ENCODE data around the gene RCVRN.

RCVRN gene

DNA sequence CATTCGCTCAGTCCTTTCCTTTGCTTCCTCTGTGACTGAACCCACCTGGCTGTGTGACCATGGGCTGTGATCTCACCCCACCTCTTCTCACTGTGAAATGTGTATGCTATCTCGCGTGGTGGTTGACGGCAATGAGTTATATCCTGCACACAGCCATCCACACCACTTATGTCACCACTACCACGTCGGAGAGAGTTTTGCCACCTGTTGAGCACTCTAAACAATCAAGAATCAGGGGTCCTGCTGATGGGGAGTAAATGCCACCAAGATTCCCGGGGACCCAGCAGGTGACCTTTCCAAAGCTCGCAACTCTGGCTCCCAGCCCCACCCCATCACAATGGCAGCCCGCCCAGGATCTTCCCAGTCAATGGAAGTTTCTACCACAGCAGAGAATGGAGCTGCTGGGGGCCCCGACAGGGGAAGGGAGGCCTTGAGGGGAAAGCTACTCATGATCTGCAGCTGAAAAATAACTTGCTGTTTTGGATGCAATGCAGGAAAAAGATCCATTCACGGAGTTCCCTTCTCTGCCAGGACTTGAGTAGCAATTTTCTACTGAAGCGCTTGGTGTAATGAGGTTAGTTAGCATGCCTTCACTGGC lies 26.2 kb upstream of the RCVRN start:
- no peak overlapping the region for H3K4me3 ChIP-seq (ENCODE audit: low read length)
- no peak overlapping the region for H3K4me2 ChIP-seq (ENCODE audit: low read length)
- H3K9me3 ChIP-seq (ENCODE audit: insufficient read depth, low read length), result no peaks in the 10 kb centered on the region
- H3K79me2 ChIP-seq (ENCODE audit: low read length), result no peaks in the 10 kb centered on the region
- H3K4me1 ChIP-seq (ENCODE audit: low read length), result no peaks in the 10 kb centered on the region
- H2AFZ ChIP-seq (ENCODE audit: low read depth, low read length), result no peak overlapping the region
- no peak overlapping the region for H3K9ac ChIP-seq (ENCODE audit: low read length)
- no peaks in the 10 kb centered on the region for H4K20me1 ChIP-seq (ENCODE audit: insufficient read depth, low read length)
- no peaks in the 10 kb centered on the region for H3K36me3 ChIP-seq (replicated peaks; ENCODE audit: low read depth, low read length)
- no peaks in the 10 kb centered on the region for H3K27me3 ChIP-seq (ENCODE audit: low read depth, low read length)
- no peak overlapping the region for H3K27ac ChIP-seq (ENCODE audit: low read length)
- TF ChIP-seq, protein P1, sequence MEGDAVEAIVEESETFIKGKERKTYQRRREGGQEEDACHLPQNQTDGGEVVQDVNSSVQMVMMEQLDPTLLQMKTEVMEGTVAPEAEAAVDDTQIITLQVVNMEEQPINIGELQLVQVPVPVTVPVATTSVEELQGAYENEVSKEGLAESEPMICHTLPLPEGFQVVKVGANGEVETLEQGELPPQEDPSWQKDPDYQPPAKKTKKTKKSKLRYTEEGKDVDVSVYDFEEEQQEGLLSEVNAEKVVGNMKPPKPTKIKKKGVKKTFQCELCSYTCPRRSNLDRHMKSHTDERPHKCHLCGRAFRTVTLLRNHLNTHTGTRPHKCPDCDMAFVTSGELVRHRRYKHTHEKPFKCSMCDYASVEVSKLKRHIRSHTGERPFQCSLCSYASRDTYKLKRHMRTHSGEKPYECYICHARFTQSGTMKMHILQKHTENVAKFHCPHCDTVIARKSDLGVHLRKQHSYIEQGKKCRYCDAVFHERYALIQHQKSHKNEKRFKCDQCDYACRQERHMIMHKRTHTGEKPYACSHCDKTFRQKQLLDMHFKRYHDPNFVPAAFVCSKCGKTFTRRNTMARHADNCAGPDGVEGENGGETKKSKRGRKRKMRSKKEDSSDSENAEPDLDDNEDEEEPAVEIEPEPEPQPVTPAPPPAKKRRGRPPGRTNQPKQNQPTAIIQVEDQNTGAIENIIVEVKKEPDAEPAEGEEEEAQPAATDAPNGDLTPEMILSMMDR (IDR thresholded peaks at IDR 0.05; ENCODE audit: low read depth, low read length), result no peak
- TF ChIP-seq EZH2phosphoT487 (IDR thresholded peaks at IDR 0.05; ENCODE audit: low read depth), result no peak

DNA sequence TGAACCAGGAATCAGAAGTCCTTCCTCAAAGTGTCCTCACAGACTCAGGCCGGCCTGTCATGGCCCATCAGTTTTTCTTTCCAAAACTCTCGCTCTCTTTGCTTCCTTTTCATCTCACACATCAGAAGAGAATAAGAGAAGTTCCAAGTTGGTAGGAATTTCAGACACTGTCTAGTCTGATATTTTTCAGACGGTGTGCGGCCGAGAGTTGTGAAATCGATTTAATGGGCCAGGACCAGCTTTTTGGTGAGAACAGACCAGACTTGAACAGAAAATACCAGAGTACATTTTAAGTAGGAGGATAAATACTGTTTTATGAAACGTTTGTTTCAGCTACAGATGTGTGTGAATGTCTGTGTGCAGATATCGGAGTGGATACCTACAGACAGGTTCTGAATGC lies 24.8 kb upstream of the RCVRN start:
- Histone ChIP-seq H3K9me3 (ENCODE audit: insufficient read depth, low read length) (no peaks in the 10 kb centered on the region), H3K4me2 (ENCODE audit: low read length) (no peak overlapping the region), H4K20me1 (ENCODE audit: insufficient read depth, low read length) (no peaks in the 10 kb centered on the region), H3K27me3 (ENCODE audit: low read depth, low read length) (no peaks in the 10 kb centered on the region), H3K36me3 (replicated peaks; ENCODE audit: low read depth, low read length) (no peaks in the 10 kb centered on the region), H3K79me2 (ENCODE audit: low read length) (no peaks in the 10 kb centered on the region), H3K4me3 (ENCODE audit: low read length) (no peak overlapping the region), H3K27ac (ENCODE audit: low read length) (no peak overlapping the region), H3K4me1 (ENCODE audit: low read length) (no peaks in the 10 kb centered on the region), H3K9ac (ENCODE audit: low read length) (no peak overlapping the region), H2AFZ (ENCODE audit: low read depth, low read length) (no peak overlapping the region)
- TF ChIP-seq, protein P1 (IDR thresholded peaks at IDR 0.05; ENCODE audit: low read depth, low read length), result no peak
- TF ChIP-seq EZH2phosphoT487 (IDR thresholded peaks at IDR 0.05; ENCODE audit: low read depth), result no peak

DNA sequence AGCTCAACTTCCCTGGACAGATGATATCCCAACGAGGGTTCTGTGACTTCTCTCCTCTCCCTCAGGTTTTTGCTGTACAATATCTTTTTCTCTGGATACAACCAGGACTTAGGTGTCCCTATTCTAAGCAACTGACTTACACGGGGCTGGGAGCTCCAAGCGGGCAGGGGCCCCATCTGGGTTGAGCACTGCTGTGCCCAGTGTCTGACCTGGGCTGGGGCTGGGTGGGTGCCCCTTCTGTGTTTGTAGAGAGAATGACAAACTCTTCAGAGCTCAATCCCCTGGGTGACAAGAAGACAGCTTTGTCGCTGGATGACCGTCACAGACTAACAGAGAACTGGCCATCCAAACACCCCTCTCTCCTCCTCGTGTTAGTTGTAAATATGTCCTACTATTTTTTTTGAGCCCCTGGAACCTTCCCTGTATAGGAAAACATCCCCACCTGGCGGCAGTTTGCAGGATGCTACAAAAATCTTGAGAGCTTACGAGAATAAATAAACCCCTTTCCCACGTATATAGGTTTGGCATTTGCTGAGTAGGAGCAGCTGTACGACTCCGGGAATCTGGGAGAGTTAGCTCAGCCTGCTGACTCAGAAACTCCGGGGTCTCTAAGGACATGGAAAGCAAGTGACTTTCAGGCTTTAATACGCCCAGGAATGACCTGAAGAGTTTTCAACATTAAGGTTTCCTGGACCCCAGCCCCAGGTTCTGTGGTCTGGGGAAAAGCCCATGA lies 23.7 kb upstream of the RCVRN start:
- no peaks in the 10 kb centered on the region for H3K79me2 ChIP-seq (ENCODE audit: low read length)
- H3K9ac ChIP-seq (ENCODE audit: low read length), result no peak overlapping the region
- no peak overlapping the region for H3K27ac ChIP-seq (ENCODE audit: low read length)
- no peak overlapping the region for H2AFZ ChIP-seq (ENCODE audit: low read depth, low read length)
- no peaks in the 10 kb centered on the region for H4K20me1 ChIP-seq (ENCODE audit: insufficient read depth, low read length)
- no peaks in the 10 kb centered on the region for H3K9me3 ChIP-seq (ENCODE audit: insufficient read depth, low read length)
- no peaks in the 10 kb centered on the region for H3K36me3 ChIP-seq (replicated peaks; ENCODE audit: low read depth, low read length)
- no peak overlapping the region for H3K4me2 ChIP-seq (ENCODE audit: low read length)
- TF ChIP-seq, protein P1 (IDR thresholded peaks at IDR 0.05; ENCODE audit: low read depth, low read length), result no peak
- no peak for TF ChIP-seq EZH2phosphoT487 (IDR thresholded peaks at IDR 0.05; ENCODE audit: low read depth)
- H3K4me1 ChIP-seq (ENCODE audit: low read length), result no peaks in the 10 kb centered on the region
- H3K27me3 ChIP-seq (ENCODE audit: low read depth, low read length), result no peaks in the 10 kb centered on the region
- no peak overlapping the region for H3K4me3 ChIP-seq (ENCODE audit: low read length)

DNA sequence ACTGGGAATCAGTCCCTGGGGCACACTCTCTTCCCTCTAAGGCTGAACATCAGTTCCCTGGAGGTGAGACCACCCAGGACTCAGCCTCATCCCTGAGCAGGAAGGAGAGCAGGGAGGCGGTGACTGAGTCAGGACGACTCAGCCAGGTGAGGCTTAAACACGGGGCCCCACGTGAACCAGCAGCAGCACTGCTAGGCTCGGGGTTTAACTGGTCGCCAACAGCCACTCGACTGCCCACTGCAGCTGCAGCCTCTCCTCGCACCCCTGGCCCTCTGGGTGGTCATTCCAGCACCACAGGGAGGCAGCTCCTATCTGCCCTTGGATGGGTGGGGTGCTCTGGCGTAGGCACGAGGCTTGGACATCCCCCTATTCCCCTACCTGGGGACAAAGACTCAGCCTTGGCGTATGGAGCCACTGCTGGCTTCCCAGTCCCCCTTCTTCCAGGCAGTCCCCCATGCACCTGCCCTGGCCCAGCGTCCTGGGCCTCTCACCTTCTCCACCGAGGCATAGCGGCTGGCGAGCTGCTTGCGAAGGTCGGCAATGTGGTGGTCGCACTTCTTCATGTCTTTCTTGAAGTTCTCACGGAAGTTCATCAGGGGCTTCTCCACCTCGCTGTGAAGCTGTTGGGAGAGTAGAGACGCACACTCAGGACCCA lies 21.2 kb upstream of the RCVRN start:
- H3K36me3 ChIP-seq (replicated peaks; ENCODE audit: low read depth, low read length), result no peaks in the 10 kb centered on the region
- no peaks in the 10 kb centered on the region for H4K20me1 ChIP-seq (ENCODE audit: insufficient read depth, low read length)
- TF ChIP-seq, protein P1 (IDR thresholded peaks at IDR 0.05; ENCODE audit: low read depth, low read length), result no peak
- TF ChIP-seq EZH2phosphoT487 (IDR thresholded peaks at IDR 0.05; ENCODE audit: low read depth), result no peak
- H3K79me2 ChIP-seq (ENCODE audit: low read length), result no peaks in the 10 kb centered on the region
- H3K4me1 ChIP-seq (ENCODE audit: low read length), result no peaks in the 10 kb centered on the region
- H3K9ac ChIP-seq (ENCODE audit: low read length), result no peak overlapping the region
- H3K27ac ChIP-seq (ENCODE audit: low read length), result no peak overlapping the region
- no peak overlapping the region for H2AFZ ChIP-seq (ENCODE audit: low read depth, low read length)
- H3K27me3 ChIP-seq (ENCODE audit: low read depth, low read length), result no peaks in the 10 kb centered on the region
- no peaks in the 10 kb centered on the region for H3K9me3 ChIP-seq (ENCODE audit: insufficient read depth, low read length)
- no peak overlapping the region for H3K4me3 ChIP-seq (ENCODE audit: low read length)
- H3K4me2 ChIP-seq (ENCODE audit: low read length), result no peak overlapping the region

All from OCI-LY3 (cell line).